Peyer's patch (tissue), 4 donors: ENCODE data around the gene TMEM86B. TPM values are rescaled to one million over a fixed set of nuclear protein-coding genes. Genes with fewer than 3 reads are reported as not detected.
A peak's percentile ranks its signal among the peaks of the same experiment; 100 is the strongest.

Source experiments
- DNase-seq, 3 donors: peaks; one replicate each; pipeline ENCODE4 v3.0.0-alpha.2; 2017 to 2019
- H3K27ac ChIP-seq, 4 donors: fragments of 200-600 bp; sonication (generic); one replicate each; pipeline ENCODE4 v1.5.1; 2016 to 2019
- H3K27me3 ChIP-seq, 2 donors: fragments of 200-600 bp; sonication (generic); one replicate each; pipeline ENCODE4 v1.5.1; 2019
- H3K36me3 ChIP-seq, 3 donors: fragments of 200-600 bp; sonication (generic); one replicate each; pipeline ENCODE4 v1.5.1; 2016 to 2019
- H3K4me1 ChIP-seq, 4 donors: fragments of 200-600 bp; sonication (generic); one replicate each; pipeline ENCODE4 v1.5.1; 2016 to 2019
- H3K4me3 ChIP-seq, 4 donors: fragments of 200-600 bp; sonication (generic); 1 replicate in 3 of 4; 2 replicates in 1 of 4; pipeline ENCODE4 v1.5.1; 2016 to 2019; ENCODE audit warnings: mild to moderate bottlenecking in 1 of 4
- H3K9me3 ChIP-seq, 4 donors: fragments of 200-600 bp; sonication (generic); one replicate each; pipeline ENCODE4 v1.5.1; 2016 to 2019; ENCODE audit warnings: mild to moderate bottlenecking in 1 of 4
- POLR2A ChIP-seq, 2 donors: fragments of 450-650 bp; IDR thresholded peaks; one replicate each; pipeline ENCODE4 v1.5.1; 2017; ENCODE audit warnings: antibody characterized with exemption in 2 of 2, mild to moderate bottlenecking in 2 of 2, moderate library complexity in 2 of 2
- total RNA-seq, 4 donors: library from RNA; depleted of rRNA; stranded (reverse); fragments of >200 nt; gene quantifications; one replicate each; pipeline ENCODE4 v1.1.0, GENCODE V29; 2016
- TF ChIP-seq, protein P1 (sequence below), 6 experiments: fragments of 450-650 bp in 4 of 6; fragments of 200-600 bp in 2 of 6; sonication (generic) in 1 of 6; IDR thresholded peaks; one replicate each; pipeline ENCODE4 v1.5.1; 2017 to 2019; ENCODE audit warnings: antibody characterized with exemption in 6 of 6, mild to moderate bottlenecking in 3 of 6, moderate library complexity in 1 of 6

The TMEM86B gene
- total RNA-seq, 4 donors from 2014 or later = 9.1 to 39.8 (median 15.1) TPM

DNA sequence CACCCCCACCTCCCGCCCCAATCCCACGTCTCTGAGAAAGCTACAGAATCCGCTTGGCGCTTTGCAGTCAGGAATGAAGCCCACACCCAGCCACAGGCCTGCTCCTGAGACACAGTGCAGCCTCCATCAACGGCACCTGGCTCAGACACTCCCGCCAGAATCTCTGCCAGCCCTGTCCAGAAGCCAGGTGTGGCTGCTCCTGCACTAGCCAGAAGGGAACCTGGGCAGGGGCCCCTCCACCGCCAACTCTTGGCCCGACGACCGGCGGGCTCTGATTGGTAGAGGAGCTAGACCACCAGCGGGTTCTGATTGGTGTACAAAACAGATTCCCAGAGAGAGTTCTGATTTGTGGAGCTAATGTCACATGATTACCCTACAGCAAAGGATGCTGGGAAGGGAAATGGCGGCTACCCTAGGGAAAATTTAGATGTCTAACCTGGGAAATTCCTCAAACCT is 33.1 kb upstream of the TMEM86B start:
- Histone ChIP-seq H3K9me3 (no peaks in the 10 kb centered on the region), H3K4me1 (peaks cover 0 to 17% (median 5%) of the 10 kb centered on the region in 4 donors), H3K27ac (no peak overlapping the region), H3K27me3 (no peaks in the 10 kb centered on the region), H3K36me3 (peaks cover 0 to 10% (median 0%) of the 10 kb centered on the region in 3 donors), H3K4me3 (no peak overlapping the region)
- TF ChIP-seq, protein P1, sequence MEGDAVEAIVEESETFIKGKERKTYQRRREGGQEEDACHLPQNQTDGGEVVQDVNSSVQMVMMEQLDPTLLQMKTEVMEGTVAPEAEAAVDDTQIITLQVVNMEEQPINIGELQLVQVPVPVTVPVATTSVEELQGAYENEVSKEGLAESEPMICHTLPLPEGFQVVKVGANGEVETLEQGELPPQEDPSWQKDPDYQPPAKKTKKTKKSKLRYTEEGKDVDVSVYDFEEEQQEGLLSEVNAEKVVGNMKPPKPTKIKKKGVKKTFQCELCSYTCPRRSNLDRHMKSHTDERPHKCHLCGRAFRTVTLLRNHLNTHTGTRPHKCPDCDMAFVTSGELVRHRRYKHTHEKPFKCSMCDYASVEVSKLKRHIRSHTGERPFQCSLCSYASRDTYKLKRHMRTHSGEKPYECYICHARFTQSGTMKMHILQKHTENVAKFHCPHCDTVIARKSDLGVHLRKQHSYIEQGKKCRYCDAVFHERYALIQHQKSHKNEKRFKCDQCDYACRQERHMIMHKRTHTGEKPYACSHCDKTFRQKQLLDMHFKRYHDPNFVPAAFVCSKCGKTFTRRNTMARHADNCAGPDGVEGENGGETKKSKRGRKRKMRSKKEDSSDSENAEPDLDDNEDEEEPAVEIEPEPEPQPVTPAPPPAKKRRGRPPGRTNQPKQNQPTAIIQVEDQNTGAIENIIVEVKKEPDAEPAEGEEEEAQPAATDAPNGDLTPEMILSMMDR (IDR thresholded peaks at IDR 0.05) = no peak
- TF ChIP-seq POLR2A (IDR thresholded peaks at IDR 0.05) = no peak
- no peak for DNase-seq

DNA sequence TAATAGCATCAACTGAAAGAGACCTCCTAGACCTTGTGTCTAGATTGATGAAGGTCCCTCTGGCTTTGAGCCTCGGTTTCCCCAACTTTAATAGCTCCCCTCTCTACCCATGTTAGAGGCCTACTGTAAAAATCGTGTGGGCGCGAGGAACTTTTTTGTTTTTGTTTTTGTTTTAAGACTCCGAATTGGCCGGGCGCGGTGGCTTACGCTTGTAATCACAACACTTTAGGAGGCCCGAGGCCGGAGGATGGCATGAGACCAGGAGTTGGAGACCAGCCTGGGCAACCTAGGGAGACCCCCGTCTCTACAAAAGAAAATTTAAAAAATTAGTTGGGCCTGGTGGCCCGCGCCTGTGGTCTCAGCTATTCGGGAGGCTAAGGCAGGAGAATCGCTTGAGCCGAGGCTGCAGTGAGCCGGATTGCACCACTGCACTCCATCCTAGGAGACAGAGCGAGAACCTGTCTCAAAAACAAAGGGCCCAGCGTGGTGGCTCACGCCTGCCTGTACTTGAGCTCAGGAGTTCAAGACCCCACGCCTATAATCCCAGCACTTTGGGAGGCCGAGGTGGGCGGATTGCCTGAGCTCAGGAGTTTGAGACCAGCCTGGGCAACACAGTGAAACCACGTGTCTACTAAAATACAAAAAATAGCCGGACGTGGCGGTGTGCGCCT is 31.1 kb upstream of the TMEM86B start:
- Histone ChIP-seq H3K36me3 (no peaks in the 10 kb centered on the region), H3K4me1 (peaks cover 0 to 37% (median 19%) of the 10 kb centered on the region in 4 donors), H3K9me3 (no peaks in the 10 kb centered on the region), H3K4me3 (peak overlapping the region; percentile 93 to 98 (median 96)), H3K27ac (peak overlapping the region; percentile 95 to 99 (median 96)), H3K27me3 (no peaks in the 10 kb centered on the region)
- TF ChIP-seq, protein P1 (IDR thresholded peaks at IDR 0.05) = no peak
- TF ChIP-seq POLR2A (IDR thresholded peaks at IDR 0.05) = peak in 1 of 2 donors; percentile 71
- peak in 2 of 3 donors; percentile 58 to 60 for DNase-seq

DNA sequence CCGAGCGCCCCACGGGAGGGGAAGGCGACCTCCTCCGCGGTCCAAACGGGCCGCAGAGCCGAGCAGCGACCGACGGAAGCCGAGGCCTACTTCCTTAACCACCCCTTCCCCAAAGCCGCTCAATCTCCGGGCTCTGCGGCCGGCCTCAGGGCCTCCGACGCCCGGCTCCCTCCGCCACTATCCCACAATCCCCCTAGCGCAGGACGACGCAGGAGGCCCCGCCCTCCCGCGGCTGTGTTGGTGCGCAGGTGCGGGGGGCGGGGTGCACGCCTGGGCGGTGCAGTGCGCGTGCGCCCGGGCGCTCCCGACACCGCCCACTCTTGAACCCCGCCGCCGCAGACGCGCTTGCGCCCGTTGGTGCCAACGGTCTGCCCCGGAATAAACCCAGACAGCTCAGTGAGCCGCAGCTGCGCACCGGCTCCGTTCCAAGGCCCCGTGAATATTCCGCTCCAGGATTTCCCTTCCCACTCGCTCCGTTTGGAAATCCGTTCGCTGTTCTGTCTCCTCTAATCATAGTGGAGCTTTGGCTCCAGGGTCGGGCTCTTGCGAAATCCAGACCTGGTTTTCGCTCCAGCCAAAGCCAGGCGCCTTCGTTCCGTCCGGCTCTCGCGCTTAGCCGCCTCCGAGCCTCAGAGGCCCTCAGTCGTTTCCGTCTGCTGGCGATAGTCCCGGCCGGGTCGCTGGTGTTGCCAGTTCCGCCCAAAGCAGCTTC is 30.4 kb upstream of the TMEM86B start, which contains the start of gene PPP6R1:
Gene PPP6R1, minus strand, starts transcription at position 190 of the 712 bp plus-strand sequence. CDS start 11,914 bp downstream, outside the sequence.
- Histone ChIP-seq H3K27ac (peak within 1 kb of the TSS; percentile 95 to 99 (median 96)), H3K27me3 (no peaks in the 10 kb centered on the region), H3K4me3 (peak within 1 kb of the TSS; percentile 93 to 98 (median 96)), H3K4me1 (peaks cover 0 to 40% (median 19%) of the 10 kb centered on the region in 4 donors), H3K9me3 (no peaks in the 10 kb centered on the region), H3K36me3 (no peaks in the 10 kb centered on the region)
- DNase-seq = peak; percentile 91 to 98 (median 97)
- TF ChIP-seq, protein P1 (IDR thresholded peaks at IDR 0.05) = peak in 2 of 6 experiments; percentile 2 to 41
- peak; percentile 87 to 89 for TF ChIP-seq POLR2A (IDR thresholded peaks at IDR 0.05)

DNA sequence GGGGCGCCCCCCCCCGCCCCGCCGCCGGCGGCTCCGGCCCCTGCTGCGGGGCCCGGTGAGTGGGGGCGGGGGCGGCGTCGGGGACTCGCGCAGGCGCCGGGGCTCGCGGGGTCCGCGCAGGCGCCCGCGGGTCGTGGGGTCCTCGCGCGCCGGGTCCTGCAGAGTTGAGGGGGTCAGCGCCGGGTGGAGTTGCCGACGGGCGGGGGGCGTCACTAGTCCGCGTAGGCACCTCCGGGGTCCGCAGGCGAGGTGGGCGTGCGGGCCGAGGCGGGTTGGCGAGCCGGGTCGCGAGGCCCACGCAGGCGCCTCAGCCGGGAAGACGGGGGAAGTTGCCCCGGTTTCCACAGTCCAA is 29.9 kb upstream of the TMEM86B start:
- H3K4me1 ChIP-seq = peaks cover 0 to 40% (median 21%) of the 10 kb centered on the region in 4 donors
- H3K4me3 ChIP-seq = peak overlapping the region; percentile 93 to 98 (median 96)
- peak in 1 of 3 donors; percentile 39 for DNase-seq
- H3K27me3 ChIP-seq = no peaks in the 10 kb centered on the region
- TF ChIP-seq POLR2A (IDR thresholded peaks at IDR 0.05) = no peak
- TF ChIP-seq, protein P1 (IDR thresholded peaks at IDR 0.05) = no peak
- H3K36me3 ChIP-seq = no peaks in the 10 kb centered on the region
- H3K27ac ChIP-seq = peak overlapping the region; percentile 95 to 99 (median 96)
- H3K9me3 ChIP-seq = no peaks in the 10 kb centered on the region

DNA sequence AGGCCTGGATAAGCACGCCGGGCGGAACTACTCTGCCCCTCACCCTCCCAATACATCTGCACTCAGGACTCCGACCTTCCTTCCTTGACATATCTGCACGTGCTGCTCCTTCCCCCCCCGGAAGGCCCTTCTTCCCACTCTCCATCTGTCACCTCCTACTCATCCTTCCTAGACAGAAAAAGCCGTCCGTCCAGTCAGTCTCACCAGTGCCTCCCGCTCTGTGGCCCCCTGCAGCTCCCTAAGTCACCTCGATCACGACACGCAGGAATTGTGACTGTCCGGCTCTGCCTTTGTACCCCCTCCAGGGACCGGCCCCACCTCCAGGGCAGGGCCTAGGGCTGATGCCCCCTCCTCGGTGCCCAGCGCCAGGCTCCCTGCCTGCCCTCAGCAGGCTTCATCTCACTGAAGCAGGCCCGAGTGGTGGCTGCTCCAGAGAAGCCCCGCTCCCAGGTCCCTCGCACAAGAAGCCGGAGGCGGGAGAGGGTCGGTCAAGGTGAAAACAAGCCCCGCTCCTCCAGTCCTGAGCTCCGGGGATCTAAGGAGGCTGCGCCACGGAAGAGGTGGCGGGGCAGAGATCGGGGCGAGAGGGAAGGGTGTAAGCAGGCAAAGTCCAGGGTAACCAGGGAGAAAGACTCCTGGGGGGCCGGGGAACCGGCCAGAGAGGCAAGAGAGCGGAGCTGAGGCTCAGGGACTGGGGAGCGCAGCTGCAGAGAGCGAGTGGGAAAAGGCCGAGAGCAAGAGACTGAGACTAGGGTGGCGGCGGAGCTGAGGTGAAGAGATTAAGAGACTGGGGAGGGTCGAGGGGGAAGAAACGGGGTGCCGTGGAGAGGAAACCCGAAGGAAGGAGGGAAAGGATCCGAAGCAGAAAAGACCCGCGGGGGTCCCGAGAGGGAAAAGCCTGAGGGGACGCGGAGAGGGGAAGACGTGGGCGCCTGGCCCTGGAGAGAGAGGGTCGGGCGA is 29.2 kb upstream of the TMEM86B start:
- TF ChIP-seq, protein P1 (IDR thresholded peaks at IDR 0.05) = no peak
- peak in 1 of 2 donors; percentile 17 for TF ChIP-seq POLR2A (IDR thresholded peaks at IDR 0.05)
- Histone ChIP-seq H3K36me3 (no peaks in the 10 kb centered on the region), H3K27ac (peak overlapping the region; percentile 95 to 99 (median 96)), H3K27me3 (no peaks in the 10 kb centered on the region), H3K4me1 (peaks cover 0 to 44% (median 28%) of the 10 kb centered on the region in 4 donors), H3K9me3 (no peaks in the 10 kb centered on the region), H3K4me3 (peak overlapping the region; percentile 93 to 98 (median 96))
- peak in 2 of 3 donors; percentile 38 to 68 for DNase-seq
